ENCODE data around the gene MAP2K2. TPM values are rescaled to one million over a fixed set of nuclear protein-coding genes. Genes with fewer than 3 reads are reported as not detected.

The MAP2K2 gene
- total and polyA plus RNA-seq, 9 of the 15 experiments (the other 6 are each of a cell fraction or from before 2014, with no cell fraction given) = 1.0 to 151 (median 58.3) TPM

DNA sequence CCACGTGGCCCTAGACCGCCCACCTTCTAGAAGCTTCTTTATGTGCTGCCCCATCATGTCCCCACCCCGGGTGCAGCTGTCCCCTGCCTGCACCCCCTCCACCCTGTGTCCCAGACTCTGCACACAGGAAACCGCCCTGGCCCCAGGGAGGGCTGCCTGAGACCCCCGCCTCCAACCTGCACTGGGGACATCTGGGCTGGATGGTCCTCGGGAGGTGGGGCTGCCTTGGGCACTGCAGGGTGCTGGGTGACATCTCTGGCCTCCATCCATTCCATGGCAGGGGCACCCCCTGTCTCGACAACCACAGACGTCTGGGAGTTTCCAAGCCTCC lies 39.4 kb downstream of the MAP2K2 start:
- intact Hi-C loops (cut with micrococcal nuclease) (no loop called here), in situ Hi-C loops (cut with MboI) (no loop called here)
- TF ChIP-seq POLR2G (IDR thresholded peaks at IDR 0.05; ENCODE audit: low read depth, low read length) (0 out of 2 replicates have a peak, but pooled peaks have one; percentile 34), POLR3A (IDR thresholded peaks at IDR 0.05; ENCODE audit: borderline replicate concordance, extremely low read depth, insufficient read depth, insufficient read length) (no peak), RAD51 (IDR thresholded peaks at IDR 0.05; ENCODE audit: borderline replicate concordance, low read depth) (0 out of 2 replicates have a peak, but pooled peaks have one; percentile 10), CTBP1 (IDR thresholded peaks at IDR 0.05; ENCODE audit: borderline replicate concordance) (0 out of 2 replicates have a peak, but pooled peaks have one; percentile 6), SP2 (IDR thresholded peaks at IDR 0.05; ENCODE audit: extremely low read depth, low read depth, low read length, poor library complexity, severe bottlenecking) (no peak)
- TF ChIP-seq, protein P1, sequence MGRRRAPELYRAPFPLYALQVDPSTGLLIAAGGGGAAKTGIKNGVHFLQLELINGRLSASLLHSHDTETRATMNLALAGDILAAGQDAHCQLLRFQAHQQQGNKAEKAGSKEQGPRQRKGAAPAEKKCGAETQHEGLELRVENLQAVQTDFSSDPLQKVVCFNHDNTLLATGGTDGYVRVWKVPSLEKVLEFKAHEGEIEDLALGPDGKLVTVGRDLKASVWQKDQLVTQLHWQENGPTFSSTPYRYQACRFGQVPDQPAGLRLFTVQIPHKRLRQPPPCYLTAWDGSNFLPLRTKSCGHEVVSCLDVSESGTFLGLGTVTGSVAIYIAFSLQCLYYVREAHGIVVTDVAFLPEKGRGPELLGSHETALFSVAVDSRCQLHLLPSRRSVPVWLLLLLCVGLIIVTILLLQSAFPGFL (CRISPR knock-in tag; IDR thresholded peaks at IDR 0.05) = no peak
- TF ChIP-seq, protein P2, sequence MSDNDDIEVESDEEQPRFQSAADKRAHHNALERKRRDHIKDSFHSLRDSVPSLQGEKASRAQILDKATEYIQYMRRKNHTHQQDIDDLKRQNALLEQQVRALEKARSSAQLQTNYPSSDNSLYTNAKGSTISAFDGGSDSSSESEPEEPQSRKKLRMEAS (CRISPR knock-in tag; IDR thresholded peaks at IDR 0.05) = 0 out of 2 replicates have a peak, but pooled peaks have one; percentile 22
- Histone ChIP-seq H3K4me1 (replicated peaks in 1 of 2; ENCODE audit: control insufficient read depth in 2 of 2, insufficient read depth in 2 of 2, low read length in 2 of 2) (peaks cover 6 to 69% of the 10 kb centered on the region in 2 experiments; a peak in 4 of 5 replicates), H3K36me3 (ENCODE audit: control insufficient read depth, insufficient read depth, low read length) (peaks cover 4% of the 10 kb centered on the region; the same call in 1 of the 3 replicates), H3K79me2 (ENCODE audit: control insufficient read depth, insufficient read depth, low read length) (no peaks in the 10 kb centered on the region), H4K20me1 (replicated peaks; ENCODE audit: control insufficient read depth, insufficient read depth, low read length) (no peaks in the 10 kb centered on the region), H2AFZ (ENCODE audit: low read depth, low read length) (peak overlapping the region; percentile 16), H3K4me3 (no peak overlapping the region), H3K4me2 (ENCODE audit: insufficient read depth, low read length) (no peak overlapping the region), H3K27me3 (ENCODE audit: control insufficient read depth in 2 of 2, insufficient read depth in 2 of 2, low read length in 2 of 2) (no peaks in the 10 kb centered on the region), H3K9me1 (ENCODE audit: control insufficient read depth, insufficient read depth, low read length) (no peaks in the 10 kb centered on the region), H3K9me3 (replicated peaks; ENCODE audit: control insufficient read depth, insufficient read depth, low read depth, low read length) (no peaks in the 10 kb centered on the region), H3K9ac (ENCODE audit: insufficient read depth in 1 of 2, low read depth in 2 of 2, low read length in 2 of 2) (peak overlapping the region in 1 of 2 experiments; percentile 87; a peak in 3 of 4 replicates), H3K27ac (ENCODE audit: extremely low read depth, low read depth, low read length) (no peak overlapping the region)
- CTCF ChIA-PET (ENCODE audit: low intra/inter-chr PET ratio) = no interaction called here
- no peak for FAIRE-seq
- no peak for ATAC-seq
- WGBS (ENCODE audit: insufficient coverage, low coverage, missing lambda C conversion rate) = 71% methylated on average over 8 of the region's 8 CpGs
- POLR2A ChIA-PET = no interaction called here
- BruUV-seq (replicated peaks) = no TSS peak
- no peak for DNase-seq (ENCODE audit: extremely low read depth in 1 of 4, low spot score in 3 of 4)
